Activated CD8-positive, alpha-beta memory T cell treated with anti-CD3 and anti-CD28 coated beads, Interleukin-2, amount 10 ng/mL, durations not matched to agents 7 days and 5 days (primary cell): ENCODE measurements around the gene ROGDI. TPM values are rescaled to one million over a fixed set of nuclear protein-coding genes. Genes with fewer than 3 reads are reported as not detected.

Experiments
- ATAC-seq: fragments of 150-1000 bp; cut with Tn5 transposase; one replicate; pipeline ENCODE4 v1.10.0; 2021; ENCODE audit warnings: moderate library complexity
- CTCF ChIA-PET: fragments of 350-600 bp; sonication (Branson Sonifier 250); formaldehyde crosslinking; loops from one replicate; lab custom pipeline; 2021; ENCODE audit warnings: antibody characterized with exemption; lab: Charles Lee
- DNase-seq: peaks from one replicate; pipeline ENCODE4 v3.0.0-alpha.2; 2020
- H3K27ac Mint-ChIP-seq: one replicate; pipeline ENCODE4 v1.8.0; 2021; ENCODE audit warnings: mild to moderate bottlenecking, mixed read lengths
- H3K27me3 Mint-ChIP-seq: one replicate; pipeline ENCODE4 v1.8.0; 2021; ENCODE audit warnings: mixed read lengths
- H3K36me3 Mint-ChIP-seq: one replicate; pipeline ENCODE4 v1.8.0; 2021; ENCODE audit warnings: mild to moderate bottlenecking, mixed read lengths
- H3K4me1 Mint-ChIP-seq: one replicate; pipeline ENCODE4 v1.8.0; 2021; ENCODE audit warnings: mixed read lengths
- H3K4me3 Mint-ChIP-seq: one replicate; pipeline ENCODE4 v1.8.0; 2021; ENCODE audit warnings: mild to moderate bottlenecking, moderate library complexity, mixed read lengths
- H3K9me3 Mint-ChIP-seq: one replicate; pipeline ENCODE4 v1.8.0; 2022; ENCODE audit warnings: low read depth, mixed read lengths
- total RNA-seq, 2 experiments: library from RNA; stranded (reverse); gene quantifications; one replicate each; pipeline ENCODE4 v1.2.3, GENCODE V29; 2021

Gene ROGDI
- total RNA-seq, 2 experiments from 2014 or later = 5.3 to 7.9 TPM

DNA sequence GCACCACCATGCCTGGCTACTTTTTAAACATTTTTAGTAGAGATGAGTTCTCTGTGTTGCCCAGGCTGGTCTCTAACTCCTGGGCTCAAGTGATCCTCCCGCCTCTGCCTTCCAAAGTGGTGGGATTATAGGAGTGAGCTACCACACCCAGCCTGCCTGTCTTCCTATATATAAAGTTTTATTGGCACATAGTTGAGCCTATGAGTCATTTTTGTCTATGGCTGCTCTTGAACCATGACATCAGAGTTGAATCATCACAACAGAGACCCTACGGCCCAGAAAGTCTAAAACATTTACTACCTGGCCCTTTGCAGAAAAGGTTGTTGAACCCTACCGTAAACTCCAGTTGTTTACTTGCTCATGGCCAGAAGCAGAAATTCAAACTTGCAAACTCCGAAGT is 22.2 kb downstream of the ROGDI start:
- Mint-ChIP-seq H3K4me3 (no peak overlapping the region), H3K27ac (no peak overlapping the region), H3K36me3 (no peaks in the 10 kb centered on the region), H3K4me1 (no peaks in the 10 kb centered on the region), H3K27me3 (no peaks in the 10 kb centered on the region), H3K9me3 (no peaks in the 10 kb centered on the region)
- CTCF ChIA-PET = no interaction called here
- DNase-seq = no peak
- ATAC-seq = no peak

DNA sequence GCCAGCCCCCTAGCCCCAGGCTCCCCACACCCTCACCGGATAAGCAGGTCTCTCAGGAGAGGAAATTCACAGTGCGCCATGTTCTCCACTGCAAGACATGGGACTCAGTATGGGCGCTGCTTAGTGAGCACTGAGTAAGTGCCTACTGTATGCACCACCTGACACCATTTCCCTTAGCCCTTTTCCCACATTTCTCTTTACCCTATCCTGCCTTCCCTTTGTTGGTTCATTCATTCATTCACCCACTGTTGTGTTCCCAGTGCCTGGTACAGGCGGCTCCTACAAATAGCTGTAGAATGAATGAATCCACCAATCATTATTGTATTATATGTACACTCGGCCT is 24.4 kb downstream of the ROGDI start:
- Mint-ChIP-seq H3K27ac (no peak overlapping the region), H3K36me3 (no peaks in the 10 kb centered on the region), H3K4me3 (no peak overlapping the region), H3K9me3 (no peaks in the 10 kb centered on the region), H3K4me1 (no peaks in the 10 kb centered on the region), H3K27me3 (no peaks in the 10 kb centered on the region)
- ATAC-seq = no peak
- CTCF ChIA-PET = no interaction called here
- DNase-seq = no peak

DNA sequence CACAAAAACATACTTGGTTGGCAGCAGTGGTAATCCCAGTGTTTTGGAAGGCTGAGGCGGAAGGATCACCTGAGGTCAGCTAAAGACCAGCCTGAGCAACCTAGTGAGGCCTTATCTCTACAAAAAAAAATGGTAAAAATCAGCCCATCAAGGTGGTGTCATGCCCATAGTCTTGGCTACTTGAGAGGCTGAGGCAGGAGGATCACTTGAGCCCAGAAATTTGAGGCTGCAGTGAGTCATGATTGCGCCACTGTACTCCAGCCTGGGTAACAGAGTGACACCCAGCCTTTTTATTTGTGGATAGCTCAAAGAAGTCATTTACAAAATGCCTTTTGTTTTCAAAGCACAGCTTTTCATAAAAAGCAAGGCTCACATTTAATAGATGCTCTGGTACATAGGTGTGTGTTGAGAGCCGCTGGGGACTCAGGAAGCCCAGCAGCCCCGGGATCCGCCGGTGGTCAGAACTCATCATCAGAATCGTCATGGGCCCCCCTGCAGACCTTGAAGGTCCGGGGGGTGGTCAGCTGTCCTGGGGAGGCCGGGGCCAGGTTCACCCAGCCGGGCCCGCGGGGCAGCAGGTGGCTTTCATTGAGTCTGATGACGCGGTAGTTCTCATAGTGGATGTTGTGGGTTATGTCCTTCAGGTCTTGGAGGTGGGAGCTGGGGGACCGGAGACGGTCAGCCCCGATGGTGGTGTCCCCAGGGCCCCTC is 24.9 kb downstream of the ROGDI start:
- H3K27me3 Mint-ChIP-seq = no peaks in the 10 kb centered on the region
- no peaks in the 10 kb centered on the region for H3K9me3 Mint-ChIP-seq
- no peak overlapping the region for H3K27ac Mint-ChIP-seq
- H3K4me1 Mint-ChIP-seq = no peaks in the 10 kb centered on the region
- DNase-seq = no peak
- H3K36me3 Mint-ChIP-seq = no peaks in the 10 kb centered on the region
- CTCF ChIA-PET = no interaction called here
- H3K4me3 Mint-ChIP-seq = no peak overlapping the region
- ATAC-seq = no peak

DNA sequence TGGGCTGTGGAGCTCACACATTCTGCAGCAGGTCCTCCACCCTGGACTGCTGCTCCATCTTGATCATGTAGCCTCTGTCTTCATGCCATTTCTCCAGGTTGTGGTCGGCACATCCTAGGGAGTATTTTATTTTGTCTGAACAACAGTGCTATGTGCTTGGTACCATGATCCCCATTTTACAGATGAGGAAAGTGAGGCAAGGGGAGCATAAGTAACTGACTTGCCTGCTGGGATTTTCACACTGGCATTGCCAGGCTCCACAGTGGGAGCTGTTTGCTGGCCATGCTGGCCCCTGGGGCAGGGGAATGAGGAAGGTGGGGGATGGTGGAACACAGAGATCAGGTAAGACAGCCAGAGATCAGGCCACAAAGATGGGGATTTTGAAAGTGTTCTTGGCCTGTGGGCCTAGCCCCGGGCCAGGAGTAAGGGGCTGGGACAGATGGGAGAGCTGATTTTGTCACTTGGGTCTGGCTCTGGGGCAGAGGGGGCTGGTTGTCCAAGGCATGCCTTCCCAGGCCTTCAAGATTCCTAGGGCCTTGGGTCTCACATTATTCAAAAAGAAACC is 26.2 kb downstream of the ROGDI start:
- no peaks in the 10 kb centered on the region for H3K9me3 Mint-ChIP-seq
- H3K4me1 Mint-ChIP-seq = no peaks in the 10 kb centered on the region
- no peaks in the 10 kb centered on the region for H3K36me3 Mint-ChIP-seq
- CTCF ChIA-PET = interaction anchor here (0.9 kb wide), 1 partner anchor 42 kb away, joined by 3 read pairs; the partner anchor contains the start of genes ANKS3 and DNAAF8
- no peaks in the 10 kb centered on the region for H3K27me3 Mint-ChIP-seq
- H3K4me3 Mint-ChIP-seq = no peak overlapping the region
- DNase-seq = no peak
- H3K27ac Mint-ChIP-seq = no peak overlapping the region
- ATAC-seq = no peak

DNA sequence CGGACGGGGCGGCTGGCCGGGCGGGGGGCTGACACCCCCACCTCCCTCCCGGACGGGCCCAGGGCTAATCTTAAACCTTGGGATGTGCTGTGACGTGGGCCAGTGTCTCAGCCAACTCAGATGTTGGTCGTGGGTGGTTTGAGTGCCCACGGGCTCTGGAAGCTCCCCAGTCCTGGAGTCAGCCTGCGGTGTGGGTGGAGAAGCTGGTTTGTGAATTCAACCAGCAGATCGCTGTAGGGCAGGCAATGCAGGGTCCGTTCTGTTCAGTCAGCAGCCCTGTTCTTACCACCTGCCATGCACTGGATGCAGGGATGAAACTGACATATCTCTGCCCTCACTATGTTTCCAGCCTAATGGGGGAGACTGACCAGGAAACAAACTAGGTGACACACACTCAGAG is 27.4 kb downstream of the ROGDI start:
- no peak overlapping the region for H3K27ac Mint-ChIP-seq
- no peak overlapping the region for H3K4me3 Mint-ChIP-seq
- no peaks in the 10 kb centered on the region for H3K4me1 Mint-ChIP-seq
- no peaks in the 10 kb centered on the region for H3K27me3 Mint-ChIP-seq
- CTCF ChIA-PET = no interaction called here
- DNase-seq (no peak), ATAC-seq (no peak)
- H3K36me3 Mint-ChIP-seq = no peaks in the 10 kb centered on the region
- H3K9me3 Mint-ChIP-seq = no peaks in the 10 kb centered on the region

DNA sequence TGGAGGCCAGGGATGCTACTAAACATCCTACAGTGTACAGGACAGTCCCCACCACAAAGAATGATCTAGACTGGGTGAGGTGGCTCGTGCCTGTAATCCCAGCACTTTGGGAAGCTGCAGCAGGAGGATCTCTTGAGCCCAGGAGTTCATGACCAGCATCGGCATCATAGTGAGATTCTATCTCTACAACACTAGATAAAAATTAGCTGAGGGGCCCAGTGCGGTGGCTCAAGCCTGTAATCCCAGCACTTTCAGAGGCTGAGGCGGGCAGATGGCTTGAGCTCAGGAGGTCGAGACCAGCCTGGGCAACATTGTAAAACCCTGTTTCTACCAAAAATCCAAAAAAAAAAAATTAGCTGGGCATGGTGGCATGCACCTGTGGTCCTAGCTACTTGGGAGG is 30.1 kb downstream of the ROGDI start:
- no peak overlapping the region for H3K27ac Mint-ChIP-seq
- H3K36me3 Mint-ChIP-seq = no peaks in the 10 kb centered on the region
- no peak overlapping the region for H3K4me3 Mint-ChIP-seq
- ATAC-seq (no peak), DNase-seq (no peak)
- no peaks in the 10 kb centered on the region for H3K9me3 Mint-ChIP-seq
- CTCF ChIA-PET = no interaction called here
- H3K27me3 Mint-ChIP-seq = no peaks in the 10 kb centered on the region
- H3K4me1 Mint-ChIP-seq = peaks cover 11% of the 10 kb centered on the region

DNA sequence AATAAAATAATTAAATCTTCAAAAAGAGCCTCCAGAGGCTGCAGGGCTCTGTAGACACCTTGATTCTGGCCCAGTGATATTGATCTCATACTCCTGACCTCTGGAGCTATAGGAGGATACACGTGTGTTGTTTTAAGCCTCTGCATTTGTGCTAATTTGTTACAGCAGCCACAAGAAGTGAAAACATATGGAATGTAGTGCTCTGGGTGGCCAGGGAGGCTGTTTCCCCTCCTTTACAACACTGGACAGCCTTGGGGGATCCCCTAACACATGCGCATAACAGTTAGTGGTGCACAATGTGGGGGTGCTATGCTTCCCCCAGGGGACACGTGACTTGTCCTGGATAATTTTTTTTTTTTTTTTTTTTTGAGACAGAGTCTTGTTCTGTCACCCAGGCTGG is 30.8 kb downstream of the ROGDI start:
- Mint-ChIP-seq H3K9me3 (no peaks in the 10 kb centered on the region), H3K27me3 (no peaks in the 10 kb centered on the region), H3K4me1 (peaks cover 14% of the 10 kb centered on the region), H3K36me3 (no peaks in the 10 kb centered on the region), H3K4me3 (no peak overlapping the region), H3K27ac (no peak overlapping the region)
- no peak for ATAC-seq
- CTCF ChIA-PET = no interaction called here
- DNase-seq = no peak

DNA sequence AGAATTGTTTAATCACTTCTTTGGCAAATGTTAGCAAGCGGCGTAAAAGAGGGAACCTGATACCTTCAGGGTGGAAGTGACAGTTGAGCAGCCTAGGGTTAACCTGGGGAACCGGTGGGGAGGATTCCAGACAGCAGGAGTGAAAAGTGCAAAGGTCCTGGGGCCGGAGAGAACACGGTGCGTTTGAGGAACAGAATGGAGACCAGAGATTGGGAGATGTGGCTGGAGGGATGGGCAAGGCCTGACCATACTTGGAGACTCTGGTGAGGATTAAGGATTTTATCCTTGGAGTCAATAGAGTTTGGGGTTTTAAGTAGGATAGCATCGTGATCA is 33.2 kb downstream of the ROGDI start:
- no peak for DNase-seq
- no peaks in the 10 kb centered on the region for H3K9me3 Mint-ChIP-seq
- no peak for ATAC-seq
- no peaks in the 10 kb centered on the region for H3K36me3 Mint-ChIP-seq
- H3K27ac Mint-ChIP-seq = no peak overlapping the region
- no peaks in the 10 kb centered on the region for H3K27me3 Mint-ChIP-seq
- peaks cover 24% of the 10 kb centered on the region for H3K4me1 Mint-ChIP-seq
- CTCF ChIA-PET = interaction anchor here (1.9 to 2.3 kb wide), 2 partner anchors 33 to 35 kb away, joined by 7 to 12 read pairs; partner anchors contain the start of genes ANKS3, DNAAF8 and ROGDI
- peak overlapping the region; percentile 82 for H3K4me3 Mint-ChIP-seq

DNA sequence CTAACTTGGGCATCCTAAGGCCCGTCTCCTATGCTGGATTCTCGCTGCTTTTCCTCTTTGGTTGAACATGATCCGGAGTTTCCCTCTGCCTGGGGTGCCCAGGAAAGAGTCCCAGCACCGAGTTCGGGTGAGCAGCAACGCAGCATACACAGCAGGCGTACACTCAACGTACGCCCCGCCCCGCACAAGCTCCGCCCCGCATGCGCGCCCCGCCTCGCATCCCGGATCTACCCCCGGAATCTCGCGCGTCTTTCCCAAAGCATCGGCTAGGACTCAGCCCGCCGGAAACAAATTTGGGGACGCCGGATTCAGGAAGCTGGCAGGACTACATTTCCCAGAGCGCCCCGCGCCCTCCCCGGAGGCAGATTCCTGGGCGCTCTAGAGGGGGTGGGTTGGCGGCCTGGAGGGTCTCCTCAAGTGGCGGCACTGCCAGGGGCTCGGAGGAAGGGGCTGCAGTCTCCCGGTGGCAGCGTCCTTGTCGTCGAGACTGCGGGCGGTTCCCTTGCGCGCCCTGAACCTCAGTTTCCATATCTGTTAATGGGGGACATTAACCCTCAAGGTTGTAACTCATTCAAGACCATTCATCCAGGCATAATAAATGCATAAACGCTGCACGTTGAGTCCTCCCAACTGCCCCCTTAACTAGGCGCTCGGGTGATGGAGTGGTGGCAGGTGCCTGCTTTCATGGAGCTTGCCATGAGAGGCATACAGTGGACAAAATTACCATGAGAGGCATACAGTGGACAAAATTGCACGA is 33.7 kb downstream of the ROGDI start:
- ATAC-seq (peak; percentile 81), DNase-seq (peak; percentile 93)
- Mint-ChIP-seq H3K9me3 (no peaks in the 10 kb centered on the region), H3K27ac (peak overlapping the region; percentile 85), H3K4me1 (peaks cover 24% of the 10 kb centered on the region), H3K36me3 (peaks cover 2% of the 10 kb centered on the region), H3K27me3 (no peaks in the 10 kb centered on the region), H3K4me3 (peak overlapping the region; percentile 82)
- CTCF ChIA-PET = interaction anchor here (1.9 to 2.3 kb wide), 2 partner anchors 33 to 34 kb away, joined by 7 to 12 read pairs; partner anchors contain the start of genes ANKS3, DNAAF8 and ROGDI

DNA sequence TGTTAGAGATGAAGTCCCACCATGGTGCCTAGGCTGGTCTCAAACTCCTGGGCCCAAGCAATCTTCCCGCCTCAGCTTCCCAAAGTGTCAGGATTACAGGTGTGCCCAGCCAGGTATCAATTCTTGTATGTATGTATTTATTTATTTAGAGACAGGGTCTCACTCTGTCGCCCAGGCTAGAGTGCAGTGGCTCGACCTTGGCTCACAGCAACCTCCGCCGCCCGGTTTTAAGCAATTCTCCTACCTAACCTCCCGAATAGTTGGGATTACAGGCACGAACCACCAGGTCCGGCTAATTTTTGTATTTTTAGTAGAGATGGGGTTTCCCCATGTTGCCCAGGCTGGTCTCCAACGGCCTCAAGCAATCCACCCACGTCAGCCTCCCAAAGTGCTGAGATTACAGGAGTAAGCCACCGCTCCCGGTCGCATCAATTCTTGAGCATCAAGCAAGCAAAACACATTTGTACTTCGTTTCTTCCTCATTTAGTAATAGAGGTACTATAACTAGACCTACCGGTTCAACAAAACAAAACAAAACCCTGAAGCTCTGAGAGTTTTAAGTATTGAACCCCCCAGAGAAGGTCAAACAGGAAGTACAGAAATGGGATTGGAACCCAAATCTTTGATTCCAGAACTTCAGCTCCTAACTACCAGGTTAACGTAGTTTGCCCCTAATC is 34.4 kb downstream of the ROGDI start:
- Mint-ChIP-seq H3K27me3 (no peaks in the 10 kb centered on the region), H3K4me1 (peaks cover 24% of the 10 kb centered on the region), H3K27ac (peak overlapping the region; percentile 85), H3K4me3 (peak overlapping the region; percentile 82), H3K36me3 (peaks cover 2% of the 10 kb centered on the region), H3K9me3 (no peaks in the 10 kb centered on the region)
- ATAC-seq (no peak), DNase-seq (no peak)
- CTCF ChIA-PET = interaction anchor here (1.9 to 2.3 kb wide), 2 partner anchors 33 to 34 kb away, joined by 7 to 12 read pairs; partner anchors contain the start of genes ANKS3, DNAAF8 and ROGDI

DNA sequence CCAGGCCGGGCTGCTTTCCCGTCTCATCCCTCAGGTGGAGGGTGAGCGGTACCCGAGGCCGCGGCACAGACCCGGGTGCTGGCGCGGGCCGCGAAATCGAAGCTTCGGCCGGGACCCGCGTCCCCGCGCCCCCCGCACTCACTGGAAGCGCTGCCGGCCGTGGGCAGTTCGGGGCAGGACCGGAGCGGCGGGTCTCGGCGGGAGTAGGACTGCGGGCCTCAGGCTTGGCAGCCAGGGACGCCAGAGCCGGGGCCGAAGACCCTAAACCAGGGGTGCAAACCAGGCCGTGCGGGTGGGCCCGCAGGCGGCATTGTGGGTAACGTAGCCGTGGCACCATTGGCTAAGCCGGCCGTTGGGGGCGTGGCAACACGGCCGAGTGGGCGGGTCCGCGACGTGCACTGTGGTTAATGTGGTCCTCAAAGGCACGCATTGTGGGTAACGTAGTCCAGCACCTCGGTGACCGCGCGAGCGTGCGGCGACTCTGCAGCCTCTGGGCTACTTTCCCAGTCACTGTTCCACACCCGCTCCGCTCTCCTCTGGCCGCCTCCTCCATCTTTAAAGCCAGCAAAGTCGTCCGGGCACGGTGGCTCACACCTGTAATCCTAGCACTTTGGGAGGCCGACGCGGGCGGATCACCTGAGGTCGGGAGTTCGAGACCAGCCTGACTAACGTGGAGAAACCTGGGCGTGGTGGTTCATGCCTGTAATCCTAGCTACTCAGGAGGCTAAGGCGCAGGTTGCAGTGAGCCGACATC is 35.4 kb downstream of the ROGDI start, which contains the start of gene ZNF500:
Gene ZNF500 (minus strand): TSS at position 288 of the 754 bp plus-strand sequence. CDS start 1,184 bp downstream, outside the sequence.
- DNase-seq (peak; percentile 95), ATAC-seq (peak; percentile 82)
- CTCF ChIA-PET = interaction anchor here (0.6 to 1.9 kb wide), 2 partner anchors 32 to 104 kb away, joined by 3 to 7 read pairs; partner anchors contain the start of genes ANKS3 and DNAAF8
- Mint-ChIP-seq H3K9me3 (no peaks in the 10 kb centered on the region), H3K4me3 (peak within 1 kb of the TSS; percentile 82), H3K27ac (peak within 1 kb of the TSS; percentile 87), H3K4me1 (peaks cover 24% of the 10 kb centered on the region), H3K36me3 (peaks cover 2% of the 10 kb centered on the region), H3K27me3 (no peaks in the 10 kb centered on the region)

DNA sequence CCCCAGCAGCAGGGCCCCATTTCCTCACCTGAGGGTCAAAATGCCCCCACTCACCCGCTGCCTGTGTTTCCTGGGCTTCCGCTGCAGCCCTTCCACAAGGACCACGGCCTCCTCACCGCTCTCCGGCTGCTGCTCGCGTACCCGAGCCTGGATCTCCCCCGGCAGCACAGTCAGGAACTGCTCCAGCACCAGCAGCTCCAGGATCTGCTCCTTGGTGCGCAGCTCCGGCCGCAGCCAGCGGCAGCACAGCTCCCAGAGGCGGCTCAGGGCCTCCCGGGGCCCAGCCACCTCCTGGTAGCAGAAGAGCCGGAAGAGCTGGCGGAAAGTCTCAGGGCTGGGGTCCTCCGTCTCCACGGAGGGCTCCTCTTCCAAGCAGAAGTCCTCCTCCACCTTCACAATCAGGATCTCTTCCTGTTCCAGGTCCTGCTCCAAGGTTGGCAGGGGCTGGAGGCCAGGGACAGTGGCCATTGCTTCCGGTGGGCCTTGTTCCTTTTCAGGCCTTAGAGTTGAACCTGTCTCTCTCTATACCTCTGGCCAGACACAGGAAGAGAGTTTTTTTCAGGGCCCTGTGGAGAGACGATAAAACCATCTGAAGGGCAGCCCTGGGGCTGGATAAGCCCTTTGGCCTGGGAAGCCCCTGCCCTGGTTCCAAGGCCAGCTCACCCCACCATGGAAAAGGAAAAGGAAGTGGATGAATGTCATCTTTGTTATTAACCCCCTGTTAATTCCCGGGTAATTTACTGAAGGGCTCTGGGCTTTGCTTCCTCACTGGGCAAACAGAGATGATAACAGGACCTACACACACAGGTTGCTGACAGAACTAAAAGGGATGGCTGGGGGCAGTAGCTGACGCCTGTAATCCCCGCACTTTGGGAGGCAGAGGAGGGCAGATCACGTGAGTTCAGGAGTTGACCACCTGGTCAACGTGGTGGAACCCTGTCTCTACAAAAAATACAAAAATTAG is 36.6 kb downstream of the ROGDI start:
- CTCF ChIA-PET = interaction anchor here (0.6 to 1.7 kb wide), 2 partner anchors 102 to 190 kb away, joined by 3 read pairs; no protein-coding TSS in a partner anchor
- no peaks in the 10 kb centered on the region for H3K9me3 Mint-ChIP-seq
- no peak for ATAC-seq
- no peak for DNase-seq
- H3K4me1 Mint-ChIP-seq = peaks cover 24% of the 10 kb centered on the region
- peak overlapping the region; percentile 84 for H3K27ac Mint-ChIP-seq
- peak overlapping the region; percentile 76 for H3K4me3 Mint-ChIP-seq
- H3K27me3 Mint-ChIP-seq = no peaks in the 10 kb centered on the region
- H3K36me3 Mint-ChIP-seq = peaks cover 2% of the 10 kb centered on the region
